WTC11 (cell line): Measurements from ENCODE around the gene UBR4. TPM values are rescaled to one million over a fixed set of nuclear protein-coding genes. Genes with fewer than 3 reads are reported as not detected.

Experiments used
- ATAC-seq: fragments of 200-7000 bp; cut with Tn5 transposase; 2 replicates; pipeline ENCODE4 v1.10.0; 2021; ENCODE audit warnings: mild to moderate bottlenecking, moderate library complexity
- CTCF ChIA-PET: fragments of 300-600 bp; sonication (Branson Sonifier 250); formaldehyde crosslinking; loops from one replicate; lab custom pipeline; 2021; ENCODE audit warnings: antibody characterized with exemption; lab: Charles Lee
- POLR2A ChIA-PET: fragments of 350-600 bp; sonication (Branson Sonifier 250); formaldehyde crosslinking; loops from one replicate; lab custom pipeline; 2021; ENCODE audit warnings: antibody characterized with exemption; lab: Charles Lee
- DNase-seq: peaks from one replicate; pipeline ENCODE4 v3.0.0; 2021; ENCODE audit warnings: low spot score
- H3K27ac Mint-ChIP-seq: 2 replicates; pipeline ENCODE4 v1.8.0; 2021; ENCODE audit warnings: mixed read lengths
- H3K27me3 Mint-ChIP-seq: 2 replicates; pipeline ENCODE4 v1.8.0; 2021; ENCODE audit warnings: low read depth, mild to moderate bottlenecking, moderate library complexity, mixed read lengths
- H3K36me3 Mint-ChIP-seq: 2 replicates; pipeline ENCODE4 v1.8.0; 2021; ENCODE audit warnings: mixed read lengths
- H3K4me1 Mint-ChIP-seq: 2 replicates; pipeline ENCODE4 v1.8.0; 2022; ENCODE audit warnings: mixed read lengths
- H3K4me3 Mint-ChIP-seq: 2 replicates; pipeline ENCODE4 v1.8.0; 2021; ENCODE audit warnings: mild to moderate bottlenecking, moderate library complexity, mixed read lengths
- H3K9me3 Mint-ChIP-seq: 2 replicates; pipeline ENCODE4 v1.8.0; 2021; ENCODE audit warnings: mixed read lengths
- AFF4 ChIP-seq: sonication (generic); formaldehyde crosslinking; IDR thresholded peaks from 2 replicates; pipeline ENCODE4 v1.8.1; 2023; ENCODE audit warnings: mild to moderate bottlenecking, missing genetic modification reagents, borderline replicate concordance
- ATF1 ChIP-seq: sonication (generic); formaldehyde crosslinking; IDR thresholded peaks from 2 replicates; pipeline ENCODE4 v1.8.1; 2023; ENCODE audit warnings: mild to moderate bottlenecking, moderate library complexity, missing genetic modification reagents
- ATF3 ChIP-seq: sonication (generic); formaldehyde crosslinking; conservative IDR thresholded peaks from 2 replicates; pipeline ENCODE4 v1.8.1; 2022; ENCODE audit warnings: mild to moderate bottlenecking, missing genetic modification reagents
- FOXJ3 ChIP-seq: sonication (generic); formaldehyde crosslinking; IDR thresholded peaks from 2 replicates; pipeline ENCODE4 v1.9.0; 2021; ENCODE audit warnings: missing genetic modification reagents, mild to moderate bottlenecking, borderline replicate concordance
- FOXP4 ChIP-seq: sonication (generic); formaldehyde crosslinking; IDR thresholded peaks from 2 replicates; pipeline ENCODE4 v1.8.0; 2022; ENCODE audit warnings: mild to moderate bottlenecking, missing genetic modification reagents
- GABPB1 ChIP-seq: sonication (generic); formaldehyde crosslinking; IDR thresholded peaks from 2 replicates; pipeline ENCODE4 v1.8.1; 2023; ENCODE audit warnings: mild to moderate bottlenecking, missing genetic modification reagents
- GTF2I ChIP-seq: fragments of 250-450 bp; sonication (Bioruptor Pico); conservative IDR thresholded peaks from 2 replicates; pipeline ENCODE4 v1.4.0; 2021; ENCODE audit warnings: mild to moderate bottlenecking
- HMGA2 ChIP-seq: fragments of 250-450 bp; sonication (Bioruptor Pico); IDR thresholded peaks from 2 replicates; pipeline ENCODE4 v1.4.0; 2021; ENCODE audit warnings: mild to moderate bottlenecking, moderate library complexity
- JAZF1 ChIP-seq: fragments of 250-450 bp; sonication (Bioruptor Pico); IDR thresholded peaks from 2 replicates; pipeline ENCODE4 v1.9.0; 2021; ENCODE audit warnings: moderate library complexity, mild to moderate bottlenecking, inconsistent platforms
- MXD4 ChIP-seq: fragments of 250-450 bp; sonication (Bioruptor Pico); IDR thresholded peaks from 2 replicates; pipeline ENCODE4 v1.8.0; 2021; ENCODE audit warnings: mild to moderate bottlenecking, moderate library complexity, borderline replicate concordance
- MYBL2 ChIP-seq: sonication (generic); formaldehyde crosslinking; IDR thresholded peaks from 2 replicates; pipeline ENCODE4 v1.8.1; 2023; ENCODE audit warnings: mild to moderate bottlenecking, moderate library complexity, missing genetic modification reagents
- NFATC4 ChIP-seq: fragments of 250-450 bp; sonication (Bioruptor Pico); IDR thresholded peaks from 2 replicates; pipeline ENCODE4 v1.9.0; 2021; ENCODE audit warnings: mild to moderate bottlenecking
- PRDM15 ChIP-seq: sonication (generic); formaldehyde crosslinking; IDR thresholded peaks from 2 replicates; pipeline ENCODE4 v1.8.0; 2022; ENCODE audit warnings: missing genetic modification reagents
- TEAD1 ChIP-seq: sonication (generic); formaldehyde crosslinking; IDR thresholded peaks from 2 replicates; pipeline ENCODE4 v1.8.0; 2022; ENCODE audit warnings: mild to moderate bottlenecking, missing genetic modification reagents
- ZBTB21 ChIP-seq: sonication (generic); formaldehyde crosslinking; IDR thresholded peaks from 2 replicates; pipeline ENCODE4 v1.8.1; 2023; ENCODE audit warnings: mild to moderate bottlenecking, missing genetic modification reagents, borderline replicate concordance
- ZNF121 ChIP-seq: sonication (generic); formaldehyde crosslinking; IDR thresholded peaks from 2 replicates; pipeline ENCODE4 v1.8.0; 2023; ENCODE audit warnings: missing genetic modification reagents
- ZNF138 ChIP-seq: sonication (generic); formaldehyde crosslinking; conservative IDR thresholded peaks from 2 replicates; pipeline ENCODE4 v1.8.1; 2022; ENCODE audit warnings: mild to moderate bottlenecking, moderate library complexity, missing genetic modification reagents
- ZNF219 ChIP-seq: sonication (generic); formaldehyde crosslinking; IDR thresholded peaks from 2 replicates; pipeline ENCODE4 v1.8.0; 2023; ENCODE audit warnings: missing genetic modification reagents, mild to moderate bottlenecking, borderline replicate concordance
- ZNF232 ChIP-seq: sonication (generic); formaldehyde crosslinking; IDR thresholded peaks from 2 replicates; pipeline ENCODE4 v1.8.0; 2022; ENCODE audit warnings: mild to moderate bottlenecking, missing genetic modification reagents
- ZNF263 ChIP-seq: sonication (generic); formaldehyde crosslinking; IDR thresholded peaks from 2 replicates; pipeline ENCODE4 v1.8.1; 2022; ENCODE audit warnings: low read depth, mild to moderate bottlenecking, moderate library complexity, missing genetic modification reagents
- ZNF512 ChIP-seq: sonication (generic); formaldehyde crosslinking; IDR thresholded peaks from 2 replicates; pipeline ENCODE4 v1.8.1; 2022; ENCODE audit warnings: missing genetic modification reagents, borderline replicate concordance
- total RNA-seq: library from RNA; stranded (reverse); gene quantifications from 3 replicates; pipeline ENCODE4 v1.2.3, GENCODE V29; 2021

UBR4 gene
- total RNA-seq, 1 experiment from 2014 or later, result 179 TPM

GRCh38 chr1:19042675-19043578 is 167.1 kb downstream of the UBR4 start (continued):
- no peak for TF ChIP-seq GABPB1

- no peaks in the 10 kb centered on the region for H3K36me3 Mint-ChIP-seq
- CTCF ChIA-PET, result interaction anchor here (1.7 to 2.2 kb wide), 2 partner anchors 28 to 133 kb away, joined by 6 to 8 read pairs; no protein-coding TSS in a partner anchor
- no peak overlapping the region for H3K27ac Mint-ChIP-seq
- no peaks in the 10 kb centered on the region for H3K9me3 Mint-ChIP-seq
- H3K4me1 Mint-ChIP-seq, result peaks cover 10% of the 10 kb centered on the region
- POLR2A ChIA-PET, result no interaction called here
- H3K4me3 Mint-ChIP-seq, result no peak overlapping the region
- TF ChIP-seq MYBL2 (CRISPR knock-in tag), result no peak
- TF ChIP-seq ZNF138 (CRISPR knock-in tag), result no peak
- no peak for TF ChIP-seq MXD4 (CRISPR knock-in tag)
- TF ChIP-seq HMGA2 (CRISPR knock-in tag), result no peak
- TF ChIP-seq JAZF1 (CRISPR knock-in tag), result no peak
- TF ChIP-seq ATF1 (CRISPR knock-in tag), result no peak
- TF ChIP-seq TEAD1, result no peak
- TF ChIP-seq ZNF512 (CRISPR knock-in tag), result no peak
- TF ChIP-seq ZNF232 (CRISPR knock-in tag), result no peak
- TF ChIP-seq ZNF263 (CRISPR knock-in tag), result no peak
- TF ChIP-seq ATF3 (CRISPR knock-in tag), result no peak
- TF ChIP-seq ZNF121 (CRISPR knock-in tag), result no peak
- ATAC-seq (no peak), DNase-seq (no peak)
- no peaks in the 10 kb centered on the region; the same call in 1 of the 2 replicates for H3K27me3 Mint-ChIP-seq
Measured at GRCh38 chr1:19040010-19040680, 169.9 kb downstream of the UBR4 start.

- no peak for ATAC-seq
- H3K9me3 Mint-ChIP-seq, result no peaks in the 10 kb centered on the region
- CTCF ChIA-PET, result interaction anchor here (1.5 to 2.2 kb wide), 2 partner anchors 126 to 132 kb away, joined by 7 to 8 read pairs; no protein-coding TSS in a partner anchor
- no peaks in the 10 kb centered on the region; the same call in 1 of the 2 replicates for H3K27me3 Mint-ChIP-seq
- H3K4me3 Mint-ChIP-seq, result no peak overlapping the region
- POLR2A ChIA-PET, result no interaction called here
- DNase-seq, result no peak
- no peaks in the 10 kb centered on the region for H3K36me3 Mint-ChIP-seq
- H3K4me1 Mint-ChIP-seq, result peaks cover 6% of the 10 kb centered on the region
- no peak overlapping the region for H3K27ac Mint-ChIP-seq
- no peak for TF ChIP-seq PRDM15 (CRISPR knock-in tag)
- no peak for TF ChIP-seq JAZF1 (CRISPR knock-in tag)
- TF ChIP-seq GTF2I, result no peak
- TF ChIP-seq MXD4 (CRISPR knock-in tag), result no peak
- TF ChIP-seq FOXP4 (CRISPR knock-in tag), result no peak
- TF ChIP-seq ZNF219 (CRISPR knock-in tag), result no peak
- no peak for TF ChIP-seq ZBTB21 (CRISPR knock-in tag)
- TF ChIP-seq AFF4 (CRISPR knock-in tag), result no peak
- TF ChIP-seq NFATC4 (CRISPR knock-in tag), result no peak
- TF ChIP-seq FOXJ3 (CRISPR knock-in tag), result no peak
Measured at GRCh38 chr1:19038732-19039131, 171.3 kb downstream of the UBR4 start.
